HG03135 (cell line): Measurements from ENCODE around the gene STIM1.

ENCODE experiments used
- ATAC-seq: cut with Tn5 transposase; IDR thresholded peaks from one replicate; pipeline ENCODE4 v1.9.1; 2021; ENCODE audit warnings: mild to moderate bottlenecking, moderate library complexity; ENCODE audit not compliant: unreplicated experiment

The STIM1 gene

DNA sequence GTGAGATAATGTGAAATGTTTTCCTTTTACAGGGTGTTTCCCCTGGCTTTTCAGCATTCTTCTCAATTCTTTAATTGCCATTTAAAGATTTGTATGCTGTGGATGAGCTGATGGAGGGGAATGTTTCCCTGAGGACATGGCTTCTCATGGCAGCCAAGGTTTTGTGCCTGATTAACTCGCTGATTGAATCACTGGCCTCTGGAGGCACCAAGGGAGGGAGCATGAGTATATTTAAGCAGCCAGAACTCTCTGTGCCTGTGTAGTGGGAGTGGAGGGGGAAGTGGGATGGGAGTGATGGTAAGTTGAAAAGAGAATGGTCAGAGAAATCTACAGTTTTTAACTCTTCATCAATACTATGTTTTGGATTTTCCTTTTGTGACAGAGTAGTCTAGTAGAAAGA, 88.7 kb downstream of the STIM1 start:
- no peak for ATAC-seq

DNA sequence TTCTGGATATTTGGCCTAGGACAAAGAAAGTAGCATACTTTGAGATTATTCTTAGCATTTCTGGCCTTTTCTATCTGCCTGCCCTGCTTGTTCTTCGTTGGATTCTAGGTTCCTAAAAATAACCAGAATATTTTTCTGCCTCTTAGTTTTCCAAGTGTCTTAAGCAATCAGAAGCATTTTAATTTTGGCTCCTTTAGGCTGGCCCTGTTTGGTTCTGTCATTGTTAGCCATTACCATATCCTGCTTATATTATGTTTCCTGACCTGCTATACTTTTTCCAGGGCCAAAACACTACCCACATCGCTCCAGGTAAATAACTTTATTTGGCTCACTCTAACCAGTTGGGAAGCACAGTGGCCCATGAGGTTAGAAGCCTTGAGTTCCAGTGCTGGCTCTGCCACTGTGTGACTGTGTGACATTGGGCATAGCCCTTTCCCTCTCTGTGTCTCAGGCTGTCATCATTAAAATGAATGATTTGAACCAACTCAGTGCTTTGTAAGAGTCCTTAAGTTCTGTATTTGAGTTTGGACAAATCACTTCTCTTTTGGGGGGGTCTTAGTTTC, 91.1 kb downstream of the STIM1 start:
- peak; percentile 5 for ATAC-seq

DNA sequence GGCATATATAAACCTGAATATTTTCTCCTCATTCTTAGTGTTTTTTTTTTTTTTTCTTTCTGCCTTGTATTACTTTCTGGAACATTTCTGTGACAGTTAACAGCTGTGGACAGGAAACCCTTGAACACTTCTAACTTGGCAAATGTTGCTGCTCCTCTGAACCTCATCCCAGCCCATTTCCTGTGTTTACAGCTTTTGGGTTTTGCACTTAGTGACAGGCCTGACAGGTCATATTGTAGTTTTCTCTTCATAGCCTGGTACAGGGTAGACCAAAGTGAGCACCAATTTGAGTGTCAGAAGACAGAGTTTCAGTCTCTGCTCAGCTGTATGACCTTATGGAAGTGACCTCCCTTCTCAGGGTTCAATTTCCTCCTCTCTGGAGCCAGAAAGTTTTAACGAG, 91.6 kb downstream of the STIM1 start:
- ATAC-seq, result peak; percentile 66

DNA sequence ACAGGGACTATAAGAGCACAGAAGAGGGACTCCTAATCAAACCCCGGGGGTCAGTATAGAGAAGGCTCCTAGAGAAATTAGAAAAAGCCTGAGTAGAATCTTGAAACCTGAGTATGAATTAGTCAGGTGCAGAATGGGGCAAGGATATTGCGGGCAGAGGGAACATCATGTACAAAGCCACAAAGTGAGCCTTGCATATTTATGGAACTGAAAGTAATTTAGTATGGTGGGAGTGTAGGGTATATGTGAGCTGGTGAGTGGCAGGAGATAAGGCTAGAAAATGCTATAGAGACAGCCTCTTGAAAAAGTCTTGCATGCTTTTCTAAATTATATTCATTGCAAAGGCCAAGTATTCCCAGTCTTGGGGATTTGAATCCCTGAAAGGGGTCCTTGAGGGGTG, 93.7 kb downstream of the STIM1 start:
- ATAC-seq, result peak; percentile 52

DNA sequence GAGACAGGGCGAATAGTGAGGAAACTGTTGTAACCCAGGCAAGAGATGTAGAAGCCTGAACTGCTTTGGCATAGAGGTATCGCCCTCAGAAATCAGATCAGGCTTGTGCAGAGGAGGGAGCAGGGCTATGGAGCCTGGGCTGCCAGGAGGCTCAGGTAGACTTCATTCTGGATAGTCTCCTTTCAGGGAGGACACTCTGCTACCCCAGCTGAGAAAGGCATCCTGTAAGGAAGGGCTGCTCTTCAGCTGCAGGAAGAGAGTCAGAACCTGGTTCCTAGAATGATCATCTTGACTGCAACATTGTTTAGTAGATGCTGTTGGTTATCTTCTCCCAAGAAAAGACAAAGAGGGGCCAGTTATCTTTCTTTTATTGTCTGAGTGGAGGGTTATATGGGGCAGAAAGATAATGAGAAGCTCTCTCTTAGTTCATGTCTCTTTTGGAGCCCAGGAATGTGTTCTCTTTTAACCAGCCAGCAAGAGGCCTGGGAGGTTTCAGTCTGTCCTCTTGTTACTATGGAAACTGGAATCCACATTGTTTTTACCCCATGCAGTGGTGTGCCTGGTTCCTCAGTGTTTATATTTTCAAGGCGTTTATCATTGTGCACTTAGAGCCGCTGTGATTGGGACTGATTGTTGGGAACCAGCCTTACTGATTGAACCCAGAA, 95.7 kb downstream of the STIM1 start:
- ATAC-seq, result no peak

DNA sequence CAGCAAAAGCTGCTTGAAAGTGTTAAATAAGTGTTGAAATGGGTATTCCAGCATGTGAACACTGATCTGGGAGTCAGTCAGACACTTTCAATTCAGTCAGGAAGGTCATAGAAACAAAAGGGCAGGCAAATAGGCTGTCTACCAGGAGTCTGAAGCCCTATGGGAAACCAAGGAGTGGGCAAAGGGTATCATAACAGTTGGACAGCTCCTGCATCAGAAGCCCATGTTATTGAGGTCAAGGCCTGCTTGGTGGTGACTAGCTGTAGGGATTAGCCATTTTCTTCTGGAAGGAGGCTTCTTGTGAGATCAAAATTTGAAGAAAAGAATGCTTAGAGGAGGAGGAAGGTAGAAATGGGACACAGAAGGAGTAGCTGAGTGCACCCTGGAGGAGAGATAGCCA, 97.3 kb downstream of the STIM1 start:
- ATAC-seq, result no peak

DNA sequence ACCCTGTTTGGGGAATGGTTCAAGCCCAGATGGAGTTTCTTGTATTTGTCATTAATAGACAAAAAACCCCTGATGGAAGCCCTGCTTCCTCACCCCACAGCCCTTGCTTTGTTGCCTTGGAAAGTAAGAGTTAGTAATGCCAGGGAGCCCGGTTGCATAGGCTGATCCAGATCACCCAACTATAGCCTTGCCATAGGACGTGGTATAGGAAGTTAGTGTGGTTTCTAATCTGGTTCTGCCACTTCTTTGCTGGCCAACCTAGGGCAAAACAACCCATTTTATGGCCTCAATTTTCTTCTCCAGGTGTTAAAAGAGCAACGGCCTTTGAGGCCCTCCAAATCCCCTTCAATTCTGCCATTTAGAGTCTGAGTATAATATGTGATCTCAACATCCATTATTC, 97.9 kb downstream of the STIM1 start:
- ATAC-seq, result no peak

DNA sequence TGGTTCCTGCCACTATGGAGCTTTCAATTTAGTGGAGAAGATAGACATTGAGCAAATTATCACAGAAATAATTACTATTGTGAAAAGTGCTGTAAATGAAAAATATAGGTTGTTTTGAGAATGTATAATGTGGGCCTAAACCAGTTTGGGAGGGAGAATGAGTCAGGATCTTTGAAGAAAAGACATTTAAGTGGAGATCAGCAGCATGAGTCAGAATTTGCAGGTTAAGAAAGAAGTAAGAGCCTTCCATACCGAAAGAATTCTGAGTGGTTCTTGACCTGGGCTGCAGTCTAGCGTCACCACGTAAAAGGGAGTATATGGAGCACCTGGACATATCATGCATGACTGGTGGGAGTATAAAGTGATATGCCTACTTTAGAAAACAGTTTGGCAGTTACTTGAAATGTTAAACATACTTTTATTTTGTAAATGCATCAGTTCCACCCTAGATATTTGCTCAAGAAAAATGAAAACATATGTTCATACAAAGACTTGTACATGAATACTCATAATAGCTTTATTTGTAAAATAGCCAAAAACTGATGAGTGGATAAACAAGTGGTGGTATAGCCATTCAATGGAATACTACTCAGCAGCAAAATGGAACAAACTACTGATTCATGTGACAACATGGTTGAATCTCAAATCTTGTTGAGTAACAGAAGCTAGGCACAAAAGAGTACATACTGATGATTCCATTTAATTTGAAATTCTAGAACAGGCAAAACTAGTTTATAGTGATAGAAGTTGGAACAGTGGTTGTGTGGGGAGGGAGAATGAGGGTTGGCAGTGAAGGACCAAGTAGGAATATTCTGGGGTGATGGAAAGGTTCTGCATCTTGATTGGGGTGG, 99.2 kb downstream of the STIM1 start:
- ATAC-seq, result no peak

DNA sequence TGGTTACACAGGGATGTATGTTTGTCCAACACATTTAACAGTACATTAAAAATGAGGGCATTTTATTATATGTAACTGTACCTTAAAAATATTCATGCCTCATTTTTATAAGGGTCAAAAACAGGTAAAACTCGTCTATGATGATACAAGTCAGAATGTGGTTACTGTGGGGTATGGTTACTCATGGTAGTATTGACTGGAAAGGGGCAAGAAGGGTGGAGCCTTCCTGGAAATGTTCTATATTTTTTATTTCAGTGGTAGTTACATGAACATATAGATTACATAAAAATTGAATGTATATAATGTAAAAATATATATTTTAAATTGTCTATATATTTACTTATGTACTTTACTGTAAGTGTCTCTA, 99.8 kb downstream of the STIM1 start:
- no peak for ATAC-seq

DNA sequence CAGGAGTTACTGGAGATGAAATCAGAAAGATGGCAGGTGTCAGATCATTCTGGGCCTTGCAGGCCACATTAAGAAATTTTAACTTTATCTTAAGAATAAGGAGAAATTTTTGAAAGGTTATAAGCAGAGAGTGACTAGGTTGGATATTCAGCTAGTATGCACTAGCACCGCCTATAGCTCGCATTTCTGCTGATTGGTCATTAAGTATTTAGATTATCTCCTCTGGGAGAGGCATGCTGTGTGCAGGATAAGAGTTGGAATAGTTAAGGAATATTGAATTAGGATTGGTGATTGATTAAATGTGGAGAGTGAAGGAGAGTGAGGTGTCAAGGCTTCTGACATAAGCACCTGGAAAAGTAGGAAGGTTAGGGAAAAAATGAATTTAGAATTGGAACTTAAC, 100.6 kb downstream of the STIM1 start:
- no peak for ATAC-seq

DNA sequence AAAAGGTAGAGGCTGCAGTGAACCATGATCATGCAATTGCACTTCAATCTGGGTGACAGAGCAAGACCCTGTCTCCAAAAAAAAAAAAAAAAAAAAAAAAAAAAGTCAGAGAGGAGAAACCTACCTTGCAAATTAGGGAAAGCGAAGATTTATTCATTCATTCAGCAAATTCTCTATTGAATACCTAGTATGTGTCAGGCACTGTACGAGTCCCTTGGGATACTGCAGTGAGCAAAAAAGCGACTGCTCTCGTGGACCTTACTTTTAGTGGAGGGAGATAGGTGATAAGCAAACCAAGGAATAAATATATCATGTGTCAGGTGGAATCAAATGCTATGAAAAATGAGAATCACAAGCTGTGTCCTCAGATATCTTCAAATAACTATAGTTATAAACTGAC, 101.3 kb downstream of the STIM1 start:
- ATAC-seq, result no peak

DNA sequence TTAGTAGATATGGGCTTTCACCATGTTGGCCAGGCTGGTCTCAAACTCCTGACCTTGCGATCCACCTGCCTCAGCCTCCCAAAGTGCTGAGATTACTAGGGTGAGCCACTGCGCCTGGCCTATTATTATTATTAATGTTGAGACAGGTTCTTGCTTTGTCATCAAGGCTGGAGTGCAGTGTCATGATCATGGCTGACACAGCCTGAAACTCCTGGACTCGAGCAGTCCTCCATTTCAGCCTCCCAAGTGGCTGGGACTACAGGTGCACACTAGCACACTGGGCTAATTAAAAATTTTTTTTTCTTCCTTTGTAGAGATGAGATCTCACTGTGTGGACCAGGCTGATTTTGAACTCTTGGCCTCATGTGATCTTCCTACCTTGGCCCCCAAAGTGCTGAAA, 102.0 kb downstream of the STIM1 start:
- no peak for ATAC-seq

DNA sequence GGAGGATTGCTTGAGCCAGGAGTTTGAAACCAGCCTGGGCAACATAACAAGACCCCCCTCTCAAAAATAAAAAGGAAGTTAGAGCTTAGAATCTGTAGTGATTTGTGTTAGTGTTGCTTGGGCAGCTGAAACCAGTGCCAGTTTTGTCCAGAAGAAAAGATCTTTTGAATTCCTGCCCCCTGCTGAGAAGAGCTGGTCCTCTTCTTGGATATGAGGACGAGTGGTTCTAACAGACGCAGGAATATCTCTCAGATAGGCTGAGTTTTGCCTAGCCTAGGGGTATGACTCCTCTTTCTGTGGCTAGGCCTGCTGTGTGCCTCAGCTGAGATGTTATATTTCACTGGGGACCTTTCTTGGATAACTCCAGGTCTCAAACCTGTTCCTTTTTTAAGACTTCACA, 102.8 kb downstream of the STIM1 start:
- ATAC-seq, result no peak

DNA sequence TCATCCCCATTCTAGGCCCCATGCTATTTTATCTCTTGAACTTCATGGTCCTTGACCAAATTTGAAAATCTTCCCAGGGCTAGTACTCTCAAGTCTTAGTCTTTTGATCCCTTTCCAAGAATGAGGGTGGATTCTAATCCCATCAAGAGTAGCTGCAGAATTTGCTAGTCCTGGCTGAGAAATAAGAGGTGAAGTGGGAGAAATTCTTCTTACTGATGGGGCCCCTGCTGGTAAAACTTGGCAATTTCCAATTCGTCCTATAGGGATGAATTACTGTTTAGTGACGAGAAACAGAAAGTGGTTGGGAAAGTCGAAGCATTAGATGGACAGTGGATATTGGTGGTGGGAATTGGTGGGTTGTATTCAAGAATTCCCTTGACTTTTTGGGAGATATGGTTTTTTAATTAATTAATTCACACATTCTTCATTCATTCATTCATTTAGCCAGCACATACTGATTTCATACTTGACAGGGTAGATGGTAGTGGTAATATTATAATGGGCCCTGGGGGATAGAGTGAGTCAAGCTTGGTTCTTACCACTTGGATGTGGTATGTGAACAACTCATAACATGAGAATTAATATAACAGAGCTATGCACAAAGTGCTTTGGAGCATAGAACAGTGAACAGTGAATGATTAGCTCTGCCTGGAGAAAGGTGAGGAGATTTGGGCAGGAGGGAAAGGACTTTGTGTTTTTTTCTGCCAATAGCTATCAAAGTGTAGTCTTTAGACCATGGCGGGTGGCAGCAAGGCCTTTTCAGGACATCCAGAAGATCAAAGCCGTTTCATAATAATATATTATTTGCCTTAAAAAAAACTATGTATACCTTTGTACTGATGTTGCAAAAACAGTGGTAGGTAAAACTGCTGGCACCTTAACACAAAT, 103.8 kb downstream of the STIM1 start:
- no peak for ATAC-seq

DNA sequence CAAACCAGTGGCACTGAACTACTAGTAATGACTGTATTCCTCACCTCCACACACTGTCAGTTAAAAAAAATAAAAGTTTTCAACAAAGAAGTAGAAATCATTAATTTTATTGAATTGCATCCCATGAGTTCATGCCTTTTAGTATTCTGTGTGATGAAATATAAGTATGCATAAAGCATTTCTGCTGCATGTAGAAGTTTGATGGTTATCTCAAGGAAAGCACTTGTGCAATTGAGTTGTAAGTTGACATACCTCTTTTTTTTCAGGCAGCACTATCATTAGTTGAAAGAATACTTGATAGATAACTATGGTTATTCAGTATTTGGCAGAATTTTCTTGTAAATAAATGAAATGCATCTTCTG, 104.4 kb downstream of the STIM1 start:
- no peak for ATAC-seq

DNA sequence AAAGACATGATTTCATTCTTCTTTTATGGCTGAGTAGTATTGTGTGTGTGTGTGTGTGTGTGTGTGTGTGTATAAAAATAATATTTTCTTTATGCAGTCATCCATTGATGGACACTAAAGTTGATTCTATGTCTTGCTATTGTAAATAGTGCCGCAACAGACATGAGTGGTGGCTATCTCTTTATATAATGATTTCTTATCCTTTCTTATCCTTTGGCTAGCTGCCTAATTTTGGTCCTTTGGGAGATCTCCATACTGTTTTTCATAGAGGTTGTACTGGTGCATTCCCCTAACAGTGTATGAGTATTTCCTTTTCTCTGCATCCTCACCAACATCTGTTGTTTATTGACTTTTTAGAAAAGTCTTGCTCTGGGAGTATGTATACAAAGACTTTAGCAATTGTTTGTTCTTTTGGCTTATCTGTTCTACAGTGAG, 107.0 kb downstream of the STIM1 start:
- ATAC-seq, result no peak

DNA sequence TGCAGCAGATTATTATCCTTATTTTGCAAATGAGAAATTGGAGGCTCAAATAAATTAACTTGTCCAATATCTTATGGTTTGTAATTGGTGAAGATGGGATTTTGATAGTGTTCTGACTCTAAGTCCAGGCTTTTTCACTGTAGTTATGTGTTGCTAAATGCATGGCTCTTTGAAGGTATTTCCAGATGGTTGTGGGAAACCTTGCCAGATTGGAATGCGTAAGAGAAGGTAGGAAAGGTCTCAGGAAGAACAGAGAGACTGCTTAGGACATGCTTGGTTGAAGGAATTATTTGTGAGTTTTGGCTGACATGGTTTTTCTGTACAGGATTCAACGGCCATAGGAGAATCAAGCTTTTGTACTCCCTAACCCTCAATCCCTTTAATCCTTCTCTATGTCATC, 108.6 kb downstream of the STIM1 start:
- ATAC-seq, result no peak

DNA sequence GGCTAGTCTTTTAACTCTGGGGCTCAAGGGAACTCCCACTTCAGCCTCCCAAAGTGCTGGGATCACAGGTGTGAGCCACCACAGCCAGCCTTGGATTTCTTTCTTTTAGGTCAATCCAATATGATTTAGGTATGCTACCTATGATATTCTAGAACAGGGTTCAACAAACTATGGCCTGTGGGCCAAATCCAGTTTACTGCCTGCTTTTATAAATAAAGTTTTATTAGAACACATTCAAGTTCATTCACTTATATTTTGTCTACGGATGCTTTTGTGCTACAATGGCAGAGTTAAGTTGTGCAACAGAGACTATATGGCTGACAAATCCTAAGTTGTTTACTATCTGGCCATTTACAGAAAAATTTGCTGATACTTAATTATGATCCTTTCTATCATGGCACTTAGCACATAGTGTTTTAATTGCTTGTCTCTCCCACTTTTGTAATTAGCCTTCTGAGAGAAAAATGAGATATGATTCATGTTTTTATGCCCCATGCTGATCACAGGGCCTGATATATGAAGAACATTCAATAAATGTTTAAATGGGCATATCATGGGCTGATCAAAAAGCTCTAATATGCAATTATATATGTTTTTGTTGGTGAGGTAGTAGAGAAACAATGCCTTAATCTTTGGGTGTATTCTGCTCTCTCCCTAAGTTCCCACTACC, 109.6 kb downstream of the STIM1 start:
- no peak for ATAC-seq

DNA sequence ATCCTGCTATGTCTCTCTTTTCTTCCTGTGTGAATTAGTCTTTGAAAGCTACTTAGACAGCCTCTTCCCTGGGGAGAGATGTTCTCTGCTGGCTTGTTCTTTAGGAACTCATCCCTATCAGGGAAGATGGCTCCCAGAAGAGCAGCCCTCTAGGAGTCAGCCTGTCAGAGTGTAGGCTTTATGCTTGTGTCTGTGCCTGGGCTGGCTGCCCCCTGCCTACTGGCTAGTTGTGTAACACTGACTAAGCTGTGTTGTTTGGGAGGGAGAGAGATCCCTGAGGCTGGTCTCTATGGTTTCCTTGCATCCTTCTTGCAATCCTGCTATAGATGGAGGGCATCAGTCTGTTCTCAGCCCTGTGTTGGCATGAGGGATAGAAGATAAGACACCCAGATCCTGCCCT, 112.2 kb downstream of the STIM1 start:
- ATAC-seq, result no peak

DNA sequence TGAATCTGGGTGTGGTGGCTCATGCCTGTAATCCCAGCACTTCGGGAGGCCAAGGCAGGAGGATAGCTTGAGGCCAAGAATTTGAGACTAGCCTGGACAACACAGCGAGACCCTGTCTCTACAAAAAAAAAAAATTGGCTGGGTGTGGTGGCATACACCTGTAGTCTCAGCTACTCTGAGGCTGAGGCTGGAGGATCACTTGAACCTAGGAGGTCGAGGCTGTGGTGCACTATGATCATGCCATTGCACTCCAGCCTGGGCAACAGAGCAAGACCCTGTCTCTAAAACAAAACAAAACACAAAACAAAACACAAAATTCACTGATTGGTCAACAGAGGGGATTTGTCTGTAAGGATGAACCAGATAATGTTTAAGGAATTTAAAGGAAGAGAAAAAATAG, 113.7 kb downstream of the STIM1 start:
- ATAC-seq, result no peak

DNA sequence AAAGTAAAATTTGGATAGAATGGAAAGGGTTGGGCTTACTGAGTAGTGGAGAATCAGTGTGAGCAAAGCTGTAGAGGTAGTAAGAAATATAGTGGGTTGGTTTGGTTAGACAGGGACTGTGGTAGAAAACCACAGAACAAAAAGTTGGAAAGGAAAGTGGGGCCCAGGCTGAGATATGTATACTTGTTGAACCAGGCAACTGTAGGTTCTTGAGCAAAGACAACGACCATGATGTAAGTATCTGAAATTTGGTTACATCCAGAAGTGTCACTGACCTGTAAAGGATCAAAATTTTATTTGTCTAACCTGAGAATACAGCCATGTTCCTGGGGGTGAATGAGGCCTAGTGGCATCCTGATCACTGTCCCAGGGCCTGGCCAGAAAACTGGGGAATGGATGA, 114.1 kb downstream of the STIM1 start:
- no peak for ATAC-seq
